Measurements from ENCODE around the gene PALD1.
"Not testable (repeated sequence)": the region's sequence is repeated elsewhere in the genome, so short reads cannot be mapped to it uniquely, and the experiment has no call there.

PALD1 gene

GRCh38 chr10:70481105-70481504, 2.5 kb downstream of the PALD1 start:
- DNase-seq (ENCODE audit: insufficient read length, low spot score) (no peak), FAIRE-seq (no peak)

- FAIRE-seq, result no peak
- DNase-seq (ENCODE audit: insufficient read length, low spot score), result no peak
Observed at GRCh38 chr10:70481831-70482530, 3.4 kb downstream of the PALD1 start.

GRCh38 chr10:70482982-70483760, 4.6 kb downstream of the PALD1 start:
- FAIRE-seq, result no peak
- no peak for DNase-seq (ENCODE audit: insufficient read length, low spot score)

- not testable (repeated sequence) for DNase-seq (ENCODE audit: insufficient read length, low spot score); FAIRE-seq
Observed at GRCh38 chr10:70483872-70484271, 5.3 kb downstream of the PALD1 start.

- FAIRE-seq (no peak), DNase-seq (ENCODE audit: insufficient read length, low spot score) (no peak)
Observed at GRCh38 chr10:70487824-70488223, 9.3 kb downstream of the PALD1 start.

- FAIRE-seq (no peak), DNase-seq (ENCODE audit: insufficient read length, low spot score) (no peak)
Observed at GRCh38 chr10:70490142-70490541, 11.6 kb downstream of the PALD1 start.

GRCh38 chr10:70491614-70492013, 13.0 kb downstream of the PALD1 start:
- FAIRE-seq, result no peak
- DNase-seq (ENCODE audit: insufficient read length, low spot score), result no peak

GRCh38 chr10:70492786-70493659, 14.5 kb downstream of the PALD1 start:
- FAIRE-seq, result no peak

GRCh38 chr10:70493660-70494234, 15.2 kb downstream of the PALD1 start:
- FAIRE-seq (no peak), DNase-seq (ENCODE audit: insufficient read length, low spot score) (no peak)

More at GRCh38 chr10:70492786-70493659, 14.5 kb downstream of the PALD1 start:
- DNase-seq (ENCODE audit: insufficient read length, low spot score), result no peak

GRCh38 chr10:70494536-70494935, 16.0 kb downstream of the PALD1 start:
- DNase-seq (ENCODE audit: insufficient read length, low spot score) (no peak), FAIRE-seq (no peak)

GRCh38 chr10:70494966-70495365, 16.4 kb downstream of the PALD1 start:
- DNase-seq (ENCODE audit: insufficient read length, low spot score) (no peak), FAIRE-seq (no peak)

- DNase-seq (ENCODE audit: insufficient read length, low spot score) (no peak), FAIRE-seq (no peak)
Observed at GRCh38 chr10:70495691-70496261, 17.2 kb downstream of the PALD1 start.

GRCh38 chr10:70496341-70497119, 18.0 kb downstream of the PALD1 start:
- FAIRE-seq, result no peak
- DNase-seq (ENCODE audit: insufficient read length, low spot score), result no peak

GRCh38 chr10:70497120-70497545, 18.6 kb downstream of the PALD1 start:
- FAIRE-seq (no peak), DNase-seq (ENCODE audit: insufficient read length, low spot score) (no peak)

GRCh38 chr10:70498970-70499835, 20.6 kb downstream of the PALD1 start:
- FAIRE-seq, result no peak
- DNase-seq (ENCODE audit: insufficient read length, low spot score), result no peak

- DNase-seq (ENCODE audit: insufficient read length, low spot score) (no peak), FAIRE-seq (no peak)
Observed at GRCh38 chr10:70499836-70500167, 21.2 kb downstream of the PALD1 start.

- FAIRE-seq, result no peak
- no peak for DNase-seq (ENCODE audit: insufficient read length, low spot score)
Observed at GRCh38 chr10:70500368-70500767, 21.8 kb downstream of the PALD1 start.

GRCh38 chr10:70500812-70501301, 22.3 kb downstream of the PALD1 start:
- DNase-seq (ENCODE audit: insufficient read length, low spot score) (no peak), FAIRE-seq (no peak)

- FAIRE-seq (no peak), DNase-seq (ENCODE audit: insufficient read length, low spot score) (no peak)
Observed at GRCh38 chr10:70502406-70502805, 23.8 kb downstream of the PALD1 start.

Measured in HTR-8/SVneo (cell line).